GM19395 (cell line): ENCODE results near the gene ARHGAP26.

Experiments
- ATAC-seq: cut with Tn5 transposase; IDR thresholded peaks from one replicate; pipeline ENCODE4 v1.9.1; 2021; ENCODE audit warnings: mild to moderate bottlenecking, moderate library complexity; ENCODE audit not compliant: unreplicated experiment

ARHGAP26 gene

GRCh38 chr5:143054480-143054941 lies 284.3 kb downstream of the ARHGAP26 start:
- peak; percentile 48 for ATAC-seq

DNA sequence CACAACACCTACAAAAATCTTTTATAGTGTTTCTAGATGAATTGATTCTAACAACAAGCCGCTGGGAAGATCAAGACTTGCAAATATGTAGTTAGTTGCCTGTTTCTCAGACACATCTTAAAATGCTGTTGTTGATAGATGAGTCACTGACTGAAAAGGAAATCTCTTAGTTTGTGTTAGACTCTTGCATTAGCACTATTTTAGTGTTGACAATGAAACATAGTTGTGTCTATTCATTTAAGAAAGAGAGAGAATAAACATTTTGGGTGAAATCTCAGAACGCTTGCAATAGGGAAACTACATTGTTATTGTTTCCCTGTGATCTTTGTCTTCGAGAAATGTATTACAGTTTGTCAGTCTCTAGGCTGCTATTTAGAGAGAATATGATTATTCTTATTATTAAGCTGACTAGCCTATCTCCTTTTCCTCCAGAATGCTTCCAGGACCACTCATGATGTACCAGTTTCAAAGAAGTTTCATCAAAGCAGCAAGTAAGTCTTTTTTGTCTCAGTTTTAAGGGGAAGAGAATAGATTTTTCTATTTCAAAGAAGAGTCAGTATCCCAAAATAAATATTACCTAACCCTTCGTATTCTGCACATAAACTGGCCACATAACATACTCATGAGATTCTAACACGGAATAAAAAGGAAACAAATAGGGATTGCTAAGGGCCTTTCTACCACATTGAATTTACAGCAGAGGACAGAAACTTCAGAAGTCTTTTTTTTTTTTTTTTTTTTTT lies 285.6 kb downstream of the ARHGAP26 start:
- no peak for ATAC-seq

GRCh38 chr5:143056339-143056704 lies 286.1 kb downstream of the ARHGAP26 start:
- no peak for ATAC-seq

- ATAC-seq, result peak; percentile 33
These were observed 286.8 kb downstream of the ARHGAP26 start for GRCh38 chr5:143056792-143057579.

GRCh38 chr5:143057580-143057999 lies 287.4 kb downstream of the ARHGAP26 start:
- ATAC-seq, result peak; percentile 67

GRCh38 chr5:143059355-143059754 lies 289.2 kb downstream of the ARHGAP26 start:
- no peak for ATAC-seq

DNA sequence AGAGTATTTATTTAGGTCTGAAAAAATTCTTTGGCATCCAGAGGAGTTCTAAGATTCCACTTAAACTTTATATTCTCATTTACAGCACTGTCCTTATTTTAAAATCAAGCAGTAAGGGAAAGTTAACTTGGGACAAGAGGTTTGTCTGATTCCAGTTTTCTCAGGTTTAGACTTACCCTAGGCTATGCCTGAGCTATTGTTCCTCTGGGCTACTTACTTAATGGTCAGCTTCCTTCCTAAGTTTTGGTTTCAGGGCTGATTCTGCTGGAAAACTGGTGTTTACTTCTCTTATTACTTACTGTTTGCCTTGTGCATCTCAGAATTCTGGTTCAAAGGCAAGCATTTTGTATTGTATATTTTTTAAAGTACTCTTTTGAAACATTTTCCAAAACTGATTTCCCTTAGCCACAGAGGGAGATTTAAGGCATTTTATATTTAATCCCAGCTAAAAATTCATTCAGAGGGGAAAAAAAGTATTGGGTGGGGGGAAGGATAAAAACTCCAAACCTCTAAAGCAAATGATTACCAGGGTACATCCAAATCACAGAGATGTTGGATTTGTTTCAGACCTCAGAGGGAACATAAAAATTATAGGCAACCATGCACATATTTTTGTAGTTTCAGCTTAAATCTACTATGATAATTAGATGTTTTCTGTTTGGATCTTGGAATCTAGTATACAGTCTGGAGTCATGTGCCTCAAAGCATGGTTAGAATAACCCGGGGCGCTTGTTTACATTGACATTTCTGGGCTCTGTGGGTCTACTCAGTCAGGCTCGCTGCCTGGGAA lies 290.0 kb downstream of the ARHGAP26 start:
- ATAC-seq, result no peak

DNA sequence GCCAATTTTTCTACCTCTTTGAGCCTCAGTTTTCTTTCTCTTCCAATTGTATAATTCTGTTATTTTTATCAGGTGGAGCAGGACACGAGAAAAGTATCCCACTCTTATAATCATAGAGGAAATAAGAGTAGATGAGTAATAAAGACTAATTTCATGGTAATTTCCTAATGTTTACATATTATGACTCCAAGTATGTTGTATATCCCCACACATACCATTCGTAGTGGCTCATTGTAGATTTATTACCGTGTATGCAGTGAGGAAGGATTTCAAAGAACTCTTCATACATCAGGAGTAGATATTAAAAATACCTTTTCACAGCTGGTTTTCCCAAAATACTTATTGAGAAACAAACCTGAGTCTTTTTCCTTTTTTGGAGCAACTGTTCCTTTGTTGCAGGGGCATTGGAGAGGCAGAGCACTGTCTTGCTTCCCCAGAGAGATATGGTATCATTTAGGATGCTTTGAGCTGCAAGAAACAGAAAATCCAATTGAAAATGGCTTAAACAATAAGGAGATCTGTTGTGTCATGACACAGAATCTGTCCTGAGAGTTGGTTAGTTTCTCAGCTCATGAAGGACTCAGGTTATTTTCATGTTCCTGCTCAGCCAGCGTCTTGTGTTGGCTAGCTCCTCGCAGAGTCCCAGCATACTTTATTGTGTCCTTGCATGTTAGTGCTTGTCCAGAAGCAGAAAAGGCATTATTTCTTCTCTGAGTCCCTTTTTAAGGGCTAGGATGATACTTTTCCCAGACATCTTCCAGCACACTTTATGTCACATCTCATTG lies 291.2 kb downstream of the ARHGAP26 start:
- no peak for ATAC-seq

DNA sequence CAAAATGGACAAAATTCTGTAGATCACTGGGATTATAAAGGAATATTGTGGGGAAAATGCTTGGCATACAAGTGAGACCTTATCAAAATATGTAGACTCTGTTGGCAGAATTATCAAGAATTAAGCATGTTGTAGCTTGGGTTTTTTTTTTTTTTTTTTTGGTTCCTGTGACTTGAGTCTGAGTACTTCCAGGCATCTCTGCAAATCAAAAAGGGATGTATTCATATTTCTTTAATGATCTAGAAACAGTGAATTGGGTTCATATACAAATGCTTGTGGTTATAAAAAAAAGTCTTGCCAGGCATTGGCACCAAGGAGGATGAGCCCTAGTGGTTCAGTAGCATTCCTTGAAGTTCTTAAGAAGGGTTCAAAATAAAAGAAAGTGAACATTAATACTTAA lies 292.2 kb downstream of the ARHGAP26 start:
- ATAC-seq, result no peak

DNA sequence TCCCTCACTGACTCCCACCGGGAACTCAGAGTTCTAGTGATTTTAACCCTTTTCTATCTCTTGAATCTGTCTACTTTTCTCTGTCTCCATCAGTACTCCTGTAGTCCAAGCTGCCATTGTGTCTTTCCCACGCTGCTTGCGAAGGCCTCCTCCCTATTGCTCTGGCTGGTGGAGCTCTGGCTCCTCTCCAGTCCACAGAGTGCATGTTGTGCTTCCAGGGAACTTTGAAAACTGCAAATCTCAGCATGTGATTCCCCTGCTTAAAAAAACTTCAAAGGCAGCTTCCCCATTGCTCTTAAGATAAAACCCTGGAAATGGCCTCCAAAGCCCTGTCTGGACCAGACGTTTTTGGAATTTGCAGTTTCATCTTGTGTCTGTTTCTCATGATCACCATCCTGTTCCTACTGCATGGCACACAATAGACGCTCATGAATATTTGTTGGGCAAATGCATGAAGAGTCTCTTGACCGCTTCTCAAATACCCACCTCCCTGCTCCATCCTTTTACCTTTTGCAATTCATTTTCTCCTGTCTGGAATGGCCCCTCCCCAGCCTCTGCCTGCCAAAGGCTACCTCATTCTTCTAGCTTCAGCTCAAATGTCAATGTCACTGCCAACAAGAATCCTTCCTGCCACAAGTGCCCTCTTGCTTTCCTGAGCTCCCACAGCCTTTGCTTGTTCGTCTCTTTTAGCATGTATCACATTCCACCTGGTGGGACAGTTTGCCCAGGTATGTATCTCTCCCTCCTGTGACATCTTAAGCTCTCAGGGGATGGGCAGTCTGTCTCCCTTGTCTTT lies 293.2 kb downstream of the ARHGAP26 start:
- no peak for ATAC-seq

- ATAC-seq, result no peak
These were observed 294.1 kb downstream of the ARHGAP26 start for GRCh38 chr5:143064218-143064641.

GRCh38 chr5:143064676-143065075 lies 294.5 kb downstream of the ARHGAP26 start:
- ATAC-seq, result no peak

- no peak for ATAC-seq
These were observed 295.2 kb downstream of the ARHGAP26 start for GRCh38 chr5:143065185-143065965.

DNA sequence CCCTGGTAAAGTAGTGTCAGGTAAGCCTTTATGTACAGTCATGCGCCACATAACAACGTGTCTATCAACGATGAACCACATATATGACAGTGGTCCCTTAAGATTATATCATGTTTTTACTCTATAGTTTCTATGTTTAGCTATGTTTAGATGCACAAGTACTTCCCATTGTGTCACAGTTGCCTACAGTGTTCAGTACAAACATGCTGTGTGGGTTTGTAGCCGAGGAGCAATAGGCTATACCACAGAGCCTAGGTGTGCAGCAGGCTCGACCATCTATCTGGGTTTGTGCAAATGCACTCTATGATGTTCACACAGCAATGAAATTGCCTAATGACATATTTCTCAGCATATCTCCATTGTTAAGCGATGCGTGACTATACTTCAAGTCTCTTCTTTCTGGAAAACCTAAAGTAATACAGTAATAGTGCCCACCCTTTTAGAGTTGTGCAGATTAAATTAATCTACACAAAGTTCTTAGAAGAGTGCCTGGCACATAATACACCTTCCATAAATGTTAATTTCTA lies 295.9 kb downstream of the ARHGAP26 start:
- ATAC-seq, result no peak

- ATAC-seq, result peak; percentile 79
These were observed 296.5 kb downstream of the ARHGAP26 start for GRCh38 chr5:143066556-143067281.

GRCh38 chr5:143068712-143069111 lies 298.5 kb downstream of the ARHGAP26 start:
- no peak for ATAC-seq

- ATAC-seq, result no peak
These were observed 301.8 kb downstream of the ARHGAP26 start for GRCh38 chr5:143071927-143072326.

- no peak for ATAC-seq
These were observed 302.6 kb downstream of the ARHGAP26 start for GRCh38 chr5:143072734-143073133.
